Right lobe of liver (tissue), 4 donors: Measurements from ENCODE around the gene NIPBL.

Source experiments
- POLR2A ChIP-seq: fragments of 450-650 bp; IDR thresholded peaks from one replicate; pipeline ENCODE4 v1.6.1; 2017; ENCODE audit warnings: antibody characterized with exemption, mild to moderate bottlenecking
- TF ChIP-seq, protein P1 (sequence below), 4 donors: fragments of 200-600 bp in 3 of 4; fragments of 450-650 bp in 1 of 4; IDR thresholded peaks; one replicate each; pipeline versions ENCODE4 v1.5.1 to v1.8.0; 2016 to 2022; ENCODE audit warnings: antibody characterized with exemption in 4 of 4, mild to moderate bottlenecking in 2 of 4
- donor health status: DM: no; HTN: no; CAD: no.
- donor health status: DM: no; HTN: no; CAD: no.
- donor health status: DM: no; HTN: yes; CAD: no.

DNA sequence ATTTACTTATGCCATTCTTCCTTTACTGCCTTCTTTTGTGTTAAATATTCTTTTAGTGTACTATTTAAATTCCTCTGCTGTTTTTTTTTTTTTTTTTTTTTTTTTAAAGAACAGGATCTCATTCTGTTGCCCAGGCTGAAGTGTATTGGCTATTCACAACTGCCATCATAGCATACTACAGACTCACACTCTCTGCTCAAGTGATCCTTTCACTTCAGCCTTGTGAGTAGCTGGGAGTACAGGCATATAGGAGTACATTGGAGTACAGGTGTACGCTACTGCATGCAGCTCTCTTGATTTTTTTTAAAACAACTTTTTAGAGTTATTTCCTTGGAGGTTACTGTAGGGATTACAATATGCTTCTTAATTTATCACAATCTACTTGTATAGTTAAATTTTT is 56.1 kb downstream of the NIPBL start:
- TF ChIP-seq, protein P1, sequence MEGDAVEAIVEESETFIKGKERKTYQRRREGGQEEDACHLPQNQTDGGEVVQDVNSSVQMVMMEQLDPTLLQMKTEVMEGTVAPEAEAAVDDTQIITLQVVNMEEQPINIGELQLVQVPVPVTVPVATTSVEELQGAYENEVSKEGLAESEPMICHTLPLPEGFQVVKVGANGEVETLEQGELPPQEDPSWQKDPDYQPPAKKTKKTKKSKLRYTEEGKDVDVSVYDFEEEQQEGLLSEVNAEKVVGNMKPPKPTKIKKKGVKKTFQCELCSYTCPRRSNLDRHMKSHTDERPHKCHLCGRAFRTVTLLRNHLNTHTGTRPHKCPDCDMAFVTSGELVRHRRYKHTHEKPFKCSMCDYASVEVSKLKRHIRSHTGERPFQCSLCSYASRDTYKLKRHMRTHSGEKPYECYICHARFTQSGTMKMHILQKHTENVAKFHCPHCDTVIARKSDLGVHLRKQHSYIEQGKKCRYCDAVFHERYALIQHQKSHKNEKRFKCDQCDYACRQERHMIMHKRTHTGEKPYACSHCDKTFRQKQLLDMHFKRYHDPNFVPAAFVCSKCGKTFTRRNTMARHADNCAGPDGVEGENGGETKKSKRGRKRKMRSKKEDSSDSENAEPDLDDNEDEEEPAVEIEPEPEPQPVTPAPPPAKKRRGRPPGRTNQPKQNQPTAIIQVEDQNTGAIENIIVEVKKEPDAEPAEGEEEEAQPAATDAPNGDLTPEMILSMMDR (IDR thresholded peaks at IDR 0.05) = no peak
- no peak for TF ChIP-seq POLR2A
